Right forelimb (tissue), 1 donor: Measurements from ENCODE around the gene ROR2.
"Not testable (repeated sequence)": the region's sequence is repeated elsewhere in the genome, so short reads cannot be mapped to it uniquely, and the experiment has no call there.

Source experiments
- DNase-seq: peaks from one replicate; pipeline ENCODE4 v3.0.0-alpha.2; 2018

The ROR2 gene

GRCh38 chr9:91923145-91923544 is 26.9 kb downstream of the ROR2 start:
- no peak for DNase-seq

GRCh38 chr9:91921371-91921770 is 28.7 kb downstream of the ROR2 start:
- no peak for DNase-seq

GRCh38 chr9:91920630-91921350 is 29.2 kb downstream of the ROR2 start:
- no peak for DNase-seq

- no peak for DNase-seq
Observed at GRCh38 chr9:91919621-91920020, 30.4 kb downstream of the ROR2 start.

DNA sequence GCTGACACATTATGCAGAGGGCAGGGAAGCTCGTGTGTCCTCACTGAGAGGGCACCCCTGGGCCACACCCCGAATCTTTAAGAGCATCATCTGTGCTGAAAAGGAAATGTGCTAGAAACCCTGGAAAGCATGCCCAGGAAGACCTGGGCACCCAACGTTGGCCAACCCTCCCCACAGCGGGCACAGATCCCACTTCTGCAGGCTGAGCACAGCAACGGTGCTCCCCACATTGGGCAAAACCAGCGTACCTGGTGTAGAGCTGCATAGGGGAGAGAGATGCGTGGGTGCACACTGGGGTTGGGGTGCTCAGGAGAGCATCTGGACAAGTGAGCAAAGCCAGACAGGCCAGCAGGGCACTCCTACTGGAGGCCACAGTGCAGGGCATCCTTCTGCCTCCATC is 32.6 kb downstream of the ROR2 start:
- peak; percentile 12 for DNase-seq

DNA sequence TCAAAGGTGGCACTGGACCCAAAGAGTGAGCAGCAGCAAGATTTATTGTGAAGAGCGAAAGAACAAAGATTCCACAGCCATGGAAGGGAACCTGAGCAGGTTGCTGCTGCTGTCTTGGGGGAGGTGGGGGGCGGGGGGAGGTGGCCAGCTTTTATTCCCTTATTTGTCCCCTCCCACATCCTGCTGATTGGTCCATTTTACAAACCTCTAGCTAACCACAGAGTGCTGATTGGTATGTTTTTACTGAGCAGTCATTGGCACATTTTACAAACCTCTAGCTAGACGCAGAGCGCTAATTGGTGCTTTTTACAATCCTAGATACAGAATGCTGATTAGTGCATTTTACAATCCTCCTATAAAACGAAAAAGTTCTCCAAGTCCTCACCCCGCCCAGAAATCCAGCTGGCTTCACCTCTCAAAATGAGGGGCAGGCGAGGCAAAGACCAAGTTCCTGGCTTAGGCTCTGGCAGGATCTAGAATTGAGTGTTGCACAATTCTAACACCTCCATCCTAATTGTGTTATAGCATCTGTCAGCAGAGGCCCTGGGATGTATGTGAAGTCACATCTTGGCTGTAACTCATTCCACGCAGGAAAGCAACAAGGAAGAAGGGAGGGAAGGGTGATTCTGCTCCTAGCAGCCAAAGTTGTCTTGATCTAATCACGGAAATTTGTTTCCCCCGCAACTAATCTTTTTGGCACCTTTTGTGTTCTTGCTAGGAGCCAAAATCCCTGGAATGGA is 34.3 kb downstream of the ROR2 start:
- DNase-seq, result no peak

- no peak for DNase-seq
Observed at GRCh38 chr9:91914937-91915336, 35.1 kb downstream of the ROR2 start.

- no peak for DNase-seq
Observed at GRCh38 chr9:91914404-91914803, 35.6 kb downstream of the ROR2 start.

GRCh38 chr9:91913986-91914385 is 36.0 kb downstream of the ROR2 start:
- no peak for DNase-seq

DNA sequence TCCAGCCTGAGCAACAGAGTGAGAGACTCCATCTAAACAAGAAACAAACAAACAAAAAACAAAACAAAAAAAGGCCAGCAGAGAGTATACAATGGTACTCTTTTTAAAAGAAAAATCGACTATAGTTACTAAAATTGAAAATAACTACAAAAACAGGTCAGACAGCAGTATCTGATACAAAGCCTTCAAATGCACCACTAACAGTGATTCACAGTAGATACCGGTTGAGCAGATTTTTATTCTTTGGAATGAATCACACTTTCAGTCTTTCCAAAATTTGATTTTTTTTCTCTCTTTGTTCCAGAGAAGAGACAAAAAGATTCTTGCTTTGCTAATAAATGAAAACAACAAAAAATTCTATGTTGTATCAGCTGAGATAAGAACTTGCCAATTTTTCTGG is 36.9 kb downstream of the ROR2 start:
- no peak for DNase-seq

- DNase-seq, result no peak
Observed at GRCh38 chr9:91911657-91912056, 38.4 kb downstream of the ROR2 start.

- DNase-seq, result not testable (repeated sequence)
Observed at GRCh38 chr9:91909256-91909655, 40.8 kb downstream of the ROR2 start.

DNA sequence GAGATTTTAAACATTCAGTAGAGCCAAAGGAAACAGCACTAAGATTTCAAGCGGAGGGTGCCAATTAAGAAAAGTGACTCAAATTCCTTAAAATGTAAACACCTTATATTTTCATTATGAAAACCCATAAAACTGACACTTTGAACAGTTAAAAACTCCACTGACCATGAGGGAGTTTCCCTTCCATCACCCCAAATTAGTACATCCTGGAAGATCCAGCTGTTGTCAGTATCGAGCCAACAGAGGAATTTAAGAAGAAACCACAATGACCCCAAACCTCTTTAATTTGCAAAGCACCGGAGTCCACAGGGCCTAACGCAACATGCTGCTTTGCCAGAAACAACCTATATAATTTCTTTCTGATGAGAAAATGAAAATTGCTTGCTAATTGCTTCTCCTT is 41.3 kb downstream of the ROR2 start:
- no peak for DNase-seq

DNA sequence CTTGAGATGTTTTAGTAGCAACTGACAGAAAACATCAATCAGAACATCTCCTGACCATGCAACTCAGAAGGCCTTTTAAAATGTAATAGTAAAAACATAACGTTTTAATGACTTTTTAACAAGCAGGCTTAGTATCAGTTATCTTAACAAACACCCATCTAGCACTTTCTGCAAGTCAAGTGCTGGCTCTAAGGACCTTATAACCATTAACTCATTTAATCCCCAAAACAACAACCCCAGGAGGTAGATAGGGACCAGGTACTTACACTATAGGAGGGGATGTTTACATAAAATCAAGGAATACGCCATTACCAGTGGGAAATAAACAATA is 41.8 kb downstream of the ROR2 start:
- no peak for DNase-seq

DNA sequence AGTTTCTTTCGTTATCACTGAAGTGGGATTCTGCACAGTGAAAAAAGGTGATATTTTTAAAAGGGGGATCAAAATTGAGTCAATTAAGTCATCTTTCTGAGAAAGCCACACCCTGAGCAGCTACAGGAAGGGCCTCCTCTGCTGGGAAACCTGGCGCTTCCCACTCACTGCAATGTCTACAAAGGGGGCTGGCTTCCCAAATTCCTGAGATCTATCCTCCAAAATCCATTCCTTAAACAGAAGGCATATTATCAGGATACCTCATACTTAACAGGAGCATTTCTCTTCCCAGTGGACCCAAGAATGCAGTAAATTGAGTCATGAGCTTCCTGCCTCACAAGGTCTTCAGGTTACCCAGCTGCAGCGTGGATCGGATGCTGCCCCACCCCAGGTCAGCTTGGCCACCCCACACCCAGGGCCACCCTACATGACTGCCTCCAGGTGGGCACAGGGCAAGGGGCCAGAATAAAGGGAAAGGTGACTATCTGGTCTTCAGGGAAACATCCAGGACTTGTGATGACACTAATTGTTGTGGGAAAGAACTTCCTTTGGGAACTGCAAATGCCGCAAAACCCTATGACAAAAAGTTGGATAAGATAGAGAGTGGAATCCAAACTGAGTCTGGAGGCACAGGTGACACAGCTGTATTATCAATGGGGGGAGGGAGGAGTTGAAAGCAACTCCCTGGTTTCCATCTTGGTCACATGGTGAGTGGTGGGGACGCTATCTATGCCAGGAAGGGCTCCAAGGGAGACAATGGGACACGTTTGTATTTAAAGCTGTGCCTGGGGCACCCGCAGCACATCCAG is 42.3 kb downstream of the ROR2 start:
- no peak for DNase-seq

GRCh38 chr9:91905991-91906469 is 44.0 kb downstream of the ROR2 start:
- no peak for DNase-seq

DNA sequence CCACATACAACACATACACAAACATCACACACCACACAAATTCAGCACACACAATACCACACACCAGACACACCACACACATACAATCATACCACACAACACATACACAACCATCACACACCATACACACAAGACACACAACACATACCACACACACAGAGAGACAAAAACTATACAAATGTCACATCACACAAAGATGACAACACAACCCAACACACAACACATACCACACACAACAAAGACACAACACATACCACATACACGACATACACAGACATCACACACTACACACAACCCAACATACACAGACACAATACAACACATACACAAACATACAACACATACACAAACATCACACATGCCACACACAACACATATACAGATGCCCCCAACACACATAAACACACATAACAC is 44.8 kb downstream of the ROR2 start:
- DNase-seq, result no peak

DNA sequence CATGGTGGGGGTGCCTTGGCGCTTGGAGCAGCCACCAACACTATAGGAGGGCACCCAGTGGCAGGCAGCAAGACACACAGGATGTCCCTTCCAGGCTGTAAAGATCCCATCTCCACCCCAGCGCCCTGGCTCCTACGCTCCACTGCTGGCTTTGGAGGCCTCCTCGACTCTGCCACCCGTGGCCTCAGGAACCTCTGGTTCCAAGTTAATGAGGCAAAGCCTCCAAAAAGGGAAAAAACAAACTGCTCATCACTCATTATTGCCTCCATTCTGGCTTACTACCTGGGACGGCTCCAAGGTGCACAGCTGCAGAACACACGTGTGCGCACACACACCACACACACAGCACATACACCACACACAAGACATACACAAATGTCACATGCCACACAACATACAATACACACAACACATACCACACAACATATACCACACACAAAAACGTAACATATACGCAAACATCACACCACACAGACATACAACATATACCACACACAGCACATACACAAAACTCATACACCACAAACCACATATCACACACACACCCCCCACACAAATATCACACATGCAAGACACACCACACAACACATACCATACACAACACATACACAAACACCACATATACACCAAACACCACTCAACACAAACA is 45.3 kb downstream of the ROR2 start:
- DNase-seq, result no peak

GRCh38 chr9:91903126-91903911 is 46.7 kb downstream of the ROR2 start:
- no peak for DNase-seq

DNA sequence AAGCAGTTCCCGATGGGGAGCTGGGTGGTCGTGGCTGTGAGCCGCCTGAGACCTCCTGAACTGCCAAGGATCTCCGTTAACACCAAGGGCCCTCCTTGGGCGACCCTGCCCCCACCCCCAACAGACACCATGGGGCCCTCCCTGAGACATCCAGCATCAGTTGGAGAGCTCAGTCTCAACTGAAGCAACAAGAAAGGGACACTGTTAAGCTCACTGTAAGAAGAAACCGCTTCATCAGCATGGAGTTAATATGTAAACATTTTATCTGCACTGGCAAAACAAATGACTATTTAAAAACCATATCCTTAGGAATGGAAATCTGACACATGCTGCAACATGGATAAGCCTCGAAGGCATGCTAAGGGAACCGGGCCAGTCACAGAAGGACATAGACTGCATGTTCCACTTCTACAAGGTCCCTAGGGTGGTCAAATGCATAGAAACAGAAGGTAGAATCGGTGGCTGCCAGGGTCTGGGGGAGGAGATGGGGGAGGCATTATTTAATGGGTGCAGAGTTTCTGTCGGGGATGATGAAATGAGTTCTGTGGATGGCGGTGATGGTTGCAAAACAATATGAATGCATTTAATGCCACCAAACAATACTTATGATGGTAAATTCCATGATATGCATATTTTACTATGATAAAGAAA is 47.4 kb downstream of the ROR2 start:
- DNase-seq, result no peak

DNA sequence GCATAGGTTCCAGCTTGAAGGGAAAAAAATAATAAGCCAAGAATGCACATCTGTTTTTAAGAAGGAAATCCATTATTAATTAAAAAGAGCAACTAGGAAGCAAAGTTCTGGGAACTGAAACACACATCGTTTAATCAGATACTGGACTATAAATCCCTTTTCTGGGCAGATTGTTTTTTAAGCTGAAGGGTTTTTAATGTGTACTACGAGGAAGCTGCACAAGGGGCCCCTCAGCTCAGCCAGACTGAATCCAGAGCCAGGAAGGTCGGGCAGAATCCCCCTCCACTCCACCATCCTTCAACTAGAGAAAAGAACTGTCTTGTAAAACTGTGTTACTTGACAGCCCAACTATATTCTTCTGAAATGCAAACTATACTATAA is 49.2 kb downstream of the ROR2 start:
- DNase-seq, result no peak
